NOMO-1 treated with dmso at 0.1 percent for 144 hours (cell line): ENCODE results near the gene RTL10.
"Not testable (repeated sequence)": the region's sequence is repeated elsewhere in the genome, so short reads cannot be mapped to it uniquely, and the experiment has no call there.

Source experiments
- DNase-seq: peaks from one replicate; lab custom pipeline; 2025; ENCODE audit not compliant: unreplicated experiment; lab: John Stamatoyannopoulos, UW

Gene RTL10

GRCh38 chr22:19890502-19891316 is 36.0 kb upstream of the RTL10 start:
- DNase-seq = no peak

GRCh38 chr22:19889951-19890350 is 35.3 kb upstream of the RTL10 start:
- DNase-seq = no peak

GRCh38 chr22:19888131-19888746 is 33.6 kb upstream of the RTL10 start:
- no peak for DNase-seq

GRCh38 chr22:19887256-19887985 is 32.7 kb upstream of the RTL10 start:
- no peak for DNase-seq

- peak; percentile 86 for DNase-seq
Observed at GRCh38 chr22:19886605-19887255, 32.1 kb upstream of the RTL10 start.

GRCh38 chr22:19885841-19886592 is 31.3 kb upstream of the RTL10 start:
- DNase-seq = no peak

- DNase-seq = no peak
Observed at GRCh38 chr22:19884954-19885751, 30.5 kb upstream of the RTL10 start.

GRCh38 chr22:19884161-19884953 is 29.7 kb upstream of the RTL10 start:
- no peak for DNase-seq

- DNase-seq = not testable (repeated sequence)
Observed at GRCh38 chr22:19883446-19883845, 28.8 kb upstream of the RTL10 start.

- DNase-seq = no peak
Observed at GRCh38 chr22:19882446-19883381, 28.0 kb upstream of the RTL10 start.

GRCh38 chr22:19880786-19881569 is 26.3 kb upstream of the RTL10 start:
- no peak for DNase-seq

GRCh38 chr22:19879992-19880785 is 25.5 kb upstream of the RTL10 start:
- no peak for DNase-seq

GRCh38 chr22:19879643-19879991 is 24.9 kb upstream of the RTL10 start:
- no peak for DNase-seq

GRCh38 chr22:19879246-19879570 is 24.5 kb upstream of the RTL10 start:
- DNase-seq = no peak

- DNase-seq = no peak
Observed at GRCh38 chr22:19878461-19879245, 24.0 kb upstream of the RTL10 start.
